Caco-2 (cell line): ENCODE results near the gene TAOK2. TPM values are rescaled to one million over a fixed set of nuclear protein-coding genes. Genes with fewer than 3 reads are reported as not detected.

Experiments
- BruUV-seq: library from RNA; stranded (reverse); fragments of 400-500 nt; replicated peaks from 2 replicates; lab custom pipeline; 2021; lab: Mats Ljungman, UMichigan
- CTCF ChIA-PET: fragments of 300-600 bp; sonication (Branson Sonifier 250); formaldehyde crosslinking; loops from one replicate; lab custom pipeline; 2022; ENCODE audit warnings: antibody characterized with exemption; lab: Charles Lee
- POLR2A ChIA-PET: fragments of 300-600 bp; sonication (Branson Sonifier 250); formaldehyde crosslinking; loops from one replicate; lab custom pipeline; 2022; ENCODE audit warnings: antibody characterized with exemption; lab: Charles Lee
- DNase-seq, 2 experiments: peaks; one replicate each; pipeline versions ENCODE4 v3.0.0 to v3.0.0-alpha.2; 2020 to 2022
- H3K27me3 ChIP-seq: replicated peaks from 2 replicates; pipeline ENCODE4 v1.6.0; 2011; ENCODE audit warnings: low read length; ENCODE audit not compliant: control insufficient read depth, insufficient read depth
- H3K36me3 ChIP-seq: 2 replicates; pipeline ENCODE4 v1.5.1; 2011; ENCODE audit warnings: low read length; ENCODE audit not compliant: control insufficient read depth, insufficient read depth
- H3K4me1 ChIP-seq: fragments of 250-450 bp; sonication (Bioruptor Pico); 2 replicates; pipeline ENCODE4 v1.5.1; 2020; ENCODE audit warnings: mild to moderate bottlenecking
- H3K4me3 ChIP-seq: 2 replicates; pipeline ENCODE4 v1.5.1; 2011; ENCODE audit warnings: low read depth, mild to moderate bottlenecking, control low read depth, low read length
- H3K9me3 ChIP-seq: fragments of 250-450 bp; sonication (Bioruptor Pico); 2 replicates; pipeline ENCODE4 v1.5.1; 2020; ENCODE audit warnings: mild to moderate bottlenecking, moderate library complexity
- H3K27ac Mint-ChIP-seq: one replicate; pipeline ENCODE4 v1.8.0; 2022; ENCODE audit warnings: mixed read lengths; ENCODE audit not compliant: unreplicated experiment
- H3K27me3 Mint-ChIP-seq: one replicate; pipeline ENCODE4 v1.8.0; 2022; ENCODE audit warnings: mixed read lengths; ENCODE audit not compliant: insufficient read depth, unreplicated experiment
- H3K36me3 Mint-ChIP-seq: one replicate; pipeline ENCODE4 v1.8.0; 2022; ENCODE audit warnings: mild to moderate bottlenecking, mixed read lengths; ENCODE audit not compliant: insufficient read depth, unreplicated experiment
- H3K4me1 Mint-ChIP-seq: one replicate; pipeline ENCODE4 v1.8.0; 2022; ENCODE audit warnings: low read depth, mixed read lengths; ENCODE audit not compliant: unreplicated experiment
- H3K4me3 Mint-ChIP-seq: one replicate; pipeline ENCODE4 v1.8.0; 2022; ENCODE audit warnings: mild to moderate bottlenecking, moderate library complexity, mixed read lengths; ENCODE audit not compliant: unreplicated experiment
- H3K9me3 Mint-ChIP-seq: one replicate; pipeline ENCODE4 v1.8.0; 2022; ENCODE audit warnings: mixed read lengths; ENCODE audit not compliant: unreplicated experiment
- intact Hi-C: fragments of 100-400 bp; cut with micrococcal nuclease; formaldehyde crosslinking; loops from one replicate; pipeline ENCODE4 v1.10.0; 2022; ENCODE audit not compliant: unreplicated experiment
- total RNA-seq: library from RNA; stranded (reverse); gene quantifications from 2 replicates; pipeline ENCODE4 v1.2.3, GENCODE V29; 2022
- TF ChIP-seq, protein P1 (sequence below), 2 experiments: fragments of 200-600 bp in 1 of 2; IDR thresholded peaks; 1 replicate in 1 of 2; 2 replicates in 1 of 2; pipeline versions ENCODE4 v1.5.1 to v1.8.0; 2011 to 2022; ENCODE audit warnings: antibody characterized with exemption in 1 of 2, control low read depth in 1 of 2, inconsistent platforms in 1 of 2, low read depth in 1 of 2, low read length in 1 of 2, mild to moderate bottlenecking in 1 of 2, moderate library complexity in 1 of 2; ENCODE audit not compliant: insufficient read depth in 1 of 2, severe bottlenecking in 1 of 2, unreplicated experiment in 1 of 2

The TAOK2 gene
- total RNA-seq, 1 experiment from 2014 or later, result 47.1 TPM

- Histone ChIP-seq H3K4me3 (peak overlapping the region; percentile 68; the same call in 1 of the 2 replicates), H3K36me3 (no peaks in the 10 kb centered on the region), H3K9me3 (no peaks in the 10 kb centered on the region), H3K27me3 (no peaks in the 10 kb centered on the region), H3K4me1 (peaks cover 11% of the 10 kb centered on the region; the same call in 1 of the 2 replicates)
- peak overlapping the region; percentile 65 for H3K27ac Mint-ChIP-seq
- H3K4me1 Mint-ChIP-seq, result peaks cover 20% of the 10 kb centered on the region
- TF ChIP-seq, protein P1, sequence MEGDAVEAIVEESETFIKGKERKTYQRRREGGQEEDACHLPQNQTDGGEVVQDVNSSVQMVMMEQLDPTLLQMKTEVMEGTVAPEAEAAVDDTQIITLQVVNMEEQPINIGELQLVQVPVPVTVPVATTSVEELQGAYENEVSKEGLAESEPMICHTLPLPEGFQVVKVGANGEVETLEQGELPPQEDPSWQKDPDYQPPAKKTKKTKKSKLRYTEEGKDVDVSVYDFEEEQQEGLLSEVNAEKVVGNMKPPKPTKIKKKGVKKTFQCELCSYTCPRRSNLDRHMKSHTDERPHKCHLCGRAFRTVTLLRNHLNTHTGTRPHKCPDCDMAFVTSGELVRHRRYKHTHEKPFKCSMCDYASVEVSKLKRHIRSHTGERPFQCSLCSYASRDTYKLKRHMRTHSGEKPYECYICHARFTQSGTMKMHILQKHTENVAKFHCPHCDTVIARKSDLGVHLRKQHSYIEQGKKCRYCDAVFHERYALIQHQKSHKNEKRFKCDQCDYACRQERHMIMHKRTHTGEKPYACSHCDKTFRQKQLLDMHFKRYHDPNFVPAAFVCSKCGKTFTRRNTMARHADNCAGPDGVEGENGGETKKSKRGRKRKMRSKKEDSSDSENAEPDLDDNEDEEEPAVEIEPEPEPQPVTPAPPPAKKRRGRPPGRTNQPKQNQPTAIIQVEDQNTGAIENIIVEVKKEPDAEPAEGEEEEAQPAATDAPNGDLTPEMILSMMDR (IDR thresholded peaks at IDR 0.05; ENCODE audit: insufficient read depth in 1 of 2, low read depth in 1 of 2, low read length in 1 of 2, severe bottlenecking in 1 of 2, unreplicated experiment in 1 of 2), result no peak
- ChIA-PET CTCF (no interaction called here), POLR2A (interaction anchor here (1.6 kb wide), 2 partner anchors 21 to 69 kb away, joined by 4 to 9 read pairs; partner anchors contain the start of gene KCTD13)
- H3K36me3 Mint-ChIP-seq, result peaks cover 49% of the 10 kb centered on the region
- DNase-seq, result no peak
- H3K27me3 Mint-ChIP-seq, result no peaks in the 10 kb centered on the region
- H3K9me3 Mint-ChIP-seq, result no peaks in the 10 kb centered on the region
- intact Hi-C loops, result loop anchor here (10.0 kb wide), 1 partner anchor 179 kb away; the partner anchor contains the start of genes PAGR1 and PRRT2
- TSS peak; percentile 64 for BruUV-seq
- H3K4me3 Mint-ChIP-seq, result peak overlapping the region; percentile 99
These were observed 20.4 kb downstream of the TAOK2 start for GRCh38 chr16:29993903-29994599.

GRCh38 chr16:29994600-29995323 is 21.1 kb downstream of the TAOK2 start:
- TF ChIP-seq, protein P1 (IDR thresholded peaks at IDR 0.05; ENCODE audit: insufficient read depth in 1 of 2, low read depth in 1 of 2, low read length in 1 of 2, severe bottlenecking in 1 of 2, unreplicated experiment in 1 of 2), result no peak
- peaks cover 47% of the 10 kb centered on the region for H3K36me3 Mint-ChIP-seq
- Histone ChIP-seq H3K9me3 (no peaks in the 10 kb centered on the region), H3K4me3 (peak overlapping the region; percentile 68), H3K27me3 (no peaks in the 10 kb centered on the region), H3K36me3 (no peaks in the 10 kb centered on the region), H3K4me1 (peaks cover 11% of the 10 kb centered on the region; the same call in 1 of the 2 replicates)
- peak overlapping the region; percentile 99 for H3K4me3 Mint-ChIP-seq
- DNase-seq, result peak in 1 of 2 experiments; percentile 84
- no peaks in the 10 kb centered on the region for H3K27me3 Mint-ChIP-seq
- no TSS peak for BruUV-seq
- POLR2A ChIA-PET, result interaction anchor here (1.2 to 1.6 kb wide), 2 partner anchors 21 to 69 kb away, joined by 9 to 15 read pairs; partner anchors contain the start of genes KCTD13 and TAOK2
- CTCF ChIA-PET, result interaction anchor here (1.2 kb wide), 1 partner anchor 22 kb away, joined by 4 read pairs; no protein-coding TSS in a partner anchor
- H3K9me3 Mint-ChIP-seq, result no peaks in the 10 kb centered on the region
- H3K27ac Mint-ChIP-seq, result peak overlapping the region; percentile 65
- intact Hi-C loops, result loop anchor here (1.0 to 10.0 kb wide), 2 partner anchors 32 to 180 kb away; partner anchors contain the start of genes PAGR1, PRRT2 and TMEM219
- peaks cover 13% of the 10 kb centered on the region for H3K4me1 Mint-ChIP-seq
